Fibroblast of gingiva (primary cell): Measurements from ENCODE around the gene MAP4K3.

Source experiments
- DNase-seq: peaks from one replicate; pipeline ENCODE4 v3.0.0-alpha.2; 2011; ENCODE audit warnings: low read depth

MAP4K3 gene

DNA sequence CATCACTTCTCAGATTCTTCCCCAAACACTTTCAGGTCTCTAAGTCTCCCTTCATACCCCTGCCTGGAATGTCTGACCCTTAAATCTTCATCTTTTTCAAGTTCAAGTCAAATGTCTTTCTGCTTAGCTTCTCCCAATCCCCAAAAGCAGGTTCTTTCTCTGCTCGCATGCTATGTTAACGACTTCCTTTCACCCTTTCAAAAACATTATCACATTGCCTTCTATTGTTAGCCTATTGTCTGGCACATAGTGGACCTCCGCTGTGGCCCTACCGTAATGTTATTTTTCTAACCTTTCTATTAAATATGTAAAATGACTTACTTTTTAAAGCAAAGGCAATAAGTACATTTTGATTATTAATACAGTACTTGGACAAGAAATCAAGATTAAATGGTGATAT, 195.5 kb downstream of the MAP4K3 start:
- no peak for DNase-seq

DNA sequence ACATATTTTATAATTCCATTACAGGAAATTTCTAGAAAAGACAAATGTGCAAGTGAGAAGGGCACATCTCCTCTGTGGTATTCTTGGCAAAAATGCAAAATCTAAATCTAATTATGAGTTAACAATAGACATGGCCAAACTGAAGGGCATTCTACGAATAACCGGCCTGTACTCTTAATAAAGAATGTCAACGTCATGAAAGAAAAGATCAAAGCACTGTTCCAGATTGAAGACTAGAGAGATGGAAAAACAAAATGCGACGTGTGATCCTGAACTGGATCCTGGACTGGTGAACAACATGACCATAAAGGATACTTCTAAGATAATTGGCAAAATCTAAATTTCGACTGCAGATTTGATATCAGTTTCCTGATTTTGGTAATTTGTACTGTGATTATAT, 196.3 kb downstream of the MAP4K3 start:
- DNase-seq, result no peak

DNA sequence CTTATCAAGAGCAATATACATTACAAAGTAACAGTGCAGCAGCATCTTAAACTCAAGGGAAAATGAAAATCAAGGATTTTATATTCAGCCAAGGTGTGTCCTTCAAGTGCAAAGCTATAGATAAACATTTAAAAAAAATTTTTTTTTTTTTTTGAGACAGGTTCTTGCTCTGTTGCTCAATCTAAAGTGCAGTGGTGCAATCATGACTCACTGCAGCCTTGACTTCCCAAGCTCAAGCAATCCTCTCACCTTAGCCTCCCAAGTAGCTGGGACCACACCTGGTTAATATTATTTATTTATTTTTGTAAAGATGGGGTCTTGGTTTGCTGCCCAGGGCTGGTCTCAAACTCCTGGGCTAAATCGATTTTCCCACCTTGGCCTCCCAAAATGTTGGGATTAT, 202.3 kb downstream of the MAP4K3 start:
- DNase-seq, result no peak

DNA sequence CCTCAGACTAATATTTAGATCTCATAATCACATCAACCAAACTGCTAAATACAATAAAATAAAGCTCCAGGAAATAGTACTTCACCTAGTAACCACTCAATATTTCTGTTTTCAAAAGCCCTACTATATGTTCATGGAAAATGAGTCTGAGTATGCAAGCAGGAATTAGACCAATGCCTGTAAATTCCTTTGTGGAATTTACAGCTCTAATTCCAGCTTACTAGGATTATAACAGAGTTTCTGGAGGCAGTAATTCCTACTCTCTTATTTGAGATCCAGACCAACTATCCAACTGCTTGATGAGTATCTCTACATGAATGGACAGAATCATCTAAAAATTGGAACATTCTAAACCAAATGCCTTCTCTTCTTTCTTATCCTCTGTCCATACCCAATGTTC, 204.9 kb downstream of the MAP4K3 start:
- no peak for DNase-seq

DNA sequence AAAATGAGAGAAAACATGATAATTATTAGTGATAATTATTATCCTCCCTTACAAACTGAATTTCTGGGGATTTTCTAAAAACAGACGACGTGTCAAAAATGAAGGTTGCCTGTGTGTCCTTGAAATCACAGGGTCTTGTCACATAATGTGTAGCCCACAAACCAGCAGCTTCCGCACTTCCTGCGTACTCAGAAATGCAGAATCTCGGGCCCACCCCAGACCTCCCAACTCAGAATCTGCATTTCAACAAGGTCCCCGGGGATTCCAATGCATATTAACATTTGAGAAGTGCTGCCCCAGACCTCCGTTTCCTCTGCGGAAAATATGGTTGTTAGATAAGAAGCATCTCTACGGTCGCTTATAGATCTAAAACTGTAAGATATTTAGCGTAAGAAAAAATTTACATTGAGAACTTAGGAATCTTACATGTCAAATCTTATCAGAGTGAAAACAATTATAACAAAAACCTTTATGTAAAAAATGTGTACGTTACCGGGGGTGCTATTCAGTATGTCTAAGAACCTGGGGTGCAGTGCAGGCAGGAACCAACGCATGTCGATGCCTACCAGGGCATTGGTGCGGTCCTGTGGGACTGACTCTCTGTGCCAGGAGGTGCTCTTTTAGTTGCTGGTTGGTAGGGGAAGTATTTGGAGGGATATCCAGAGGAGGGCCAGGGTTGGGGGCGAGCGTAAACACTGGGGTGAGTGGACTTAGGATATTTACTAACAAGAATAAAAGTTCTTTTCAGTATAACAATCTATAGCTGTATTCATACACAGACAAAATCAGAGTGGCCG, 208.5 kb downstream of the MAP4K3 start:
- no peak for DNase-seq

DNA sequence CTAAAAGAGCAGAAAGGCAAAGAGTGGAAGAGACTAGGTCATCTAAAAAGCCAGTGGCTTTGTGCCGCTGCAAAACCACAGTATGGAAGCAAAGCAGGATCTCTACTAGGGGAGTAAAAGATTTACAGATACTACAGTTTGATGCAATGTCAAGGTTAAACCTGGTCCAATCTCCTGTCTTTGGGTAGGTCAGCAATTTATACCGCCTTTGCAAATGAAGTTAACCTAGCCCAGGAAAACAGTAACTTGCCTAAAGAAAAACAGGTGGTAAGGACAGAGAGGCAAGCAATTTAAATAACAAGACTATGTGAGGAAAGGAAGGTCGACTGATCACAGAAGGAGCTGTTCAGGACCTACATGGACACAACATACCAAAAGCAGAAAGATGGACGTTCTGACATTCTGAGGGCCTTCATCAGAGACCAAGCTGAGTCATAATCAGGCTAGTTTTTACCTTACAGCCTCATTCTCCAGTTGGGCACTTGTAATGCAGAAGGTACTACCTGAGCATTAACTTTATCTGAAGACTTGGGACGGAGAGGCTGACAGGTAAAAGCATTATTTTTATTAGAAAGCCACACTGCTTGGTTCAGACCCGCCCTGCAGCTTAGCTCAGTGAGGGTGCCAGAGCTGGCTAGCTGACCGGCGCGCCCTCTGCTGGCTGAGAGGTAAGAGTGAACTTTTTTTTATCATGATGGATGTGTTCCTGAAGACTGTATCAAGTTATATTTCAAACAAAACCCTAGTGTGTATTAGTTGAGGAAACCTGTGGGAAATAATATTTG, 209.3 kb downstream of the MAP4K3 start:
- peak; percentile 72 for DNase-seq

DNA sequence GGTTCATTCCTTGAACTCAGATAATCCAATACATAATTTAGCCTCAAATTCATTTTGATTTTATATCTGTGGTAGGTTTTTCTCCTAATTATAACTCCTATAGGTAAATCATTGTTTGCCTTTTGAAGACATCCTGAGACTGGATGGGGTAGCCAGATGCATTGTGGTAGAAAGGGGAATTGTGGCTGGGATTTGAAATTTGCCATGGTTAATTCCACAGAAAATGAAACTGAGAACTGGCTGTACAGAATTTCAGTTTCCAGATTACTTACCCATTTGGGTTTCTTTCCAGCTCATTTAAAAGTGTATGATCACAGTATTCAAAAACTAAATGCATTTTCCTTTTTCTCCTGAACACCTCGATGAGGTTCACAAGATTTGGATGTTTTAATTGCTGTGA, 211.5 kb downstream of the MAP4K3 start:
- no peak for DNase-seq

DNA sequence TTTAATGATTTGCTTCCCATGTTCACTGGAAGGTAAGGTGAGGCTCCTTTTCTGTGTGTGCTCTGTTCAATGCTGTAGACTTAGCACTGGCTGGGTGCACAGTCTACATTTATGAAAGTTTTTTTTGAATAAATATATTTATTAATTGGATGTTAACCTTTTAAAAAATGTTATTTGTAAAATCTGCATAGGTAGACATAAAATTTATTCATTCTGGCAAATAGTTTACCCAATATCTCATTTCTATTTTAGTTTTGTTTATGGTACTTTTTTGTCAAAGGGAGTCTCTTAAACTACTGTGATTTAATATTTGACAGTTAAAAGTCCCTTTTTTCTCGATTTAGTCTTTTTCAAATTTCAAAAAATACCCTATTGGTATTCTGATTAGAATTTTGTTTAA, 213.2 kb downstream of the MAP4K3 start:
- no peak for DNase-seq

DNA sequence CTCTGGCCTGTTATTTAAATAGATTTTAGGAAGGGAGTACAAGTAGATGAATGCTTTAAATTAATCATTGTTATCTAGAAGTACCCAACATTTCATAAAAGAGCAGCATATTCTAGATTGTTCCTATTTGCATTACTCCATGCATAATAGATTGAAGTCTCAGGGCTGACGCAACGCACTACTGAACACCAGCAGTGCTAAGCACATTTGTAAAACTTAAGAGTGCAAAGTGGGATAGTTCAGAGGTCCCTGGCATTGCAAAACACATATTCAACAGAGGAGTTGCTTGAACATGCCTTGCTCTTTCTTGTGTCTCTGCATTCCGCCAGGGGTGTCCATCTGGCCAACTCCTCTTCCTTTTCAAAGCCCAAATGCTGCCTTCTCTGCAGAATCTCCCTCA, 215.6 kb downstream of the MAP4K3 start:
- no peak for DNase-seq

DNA sequence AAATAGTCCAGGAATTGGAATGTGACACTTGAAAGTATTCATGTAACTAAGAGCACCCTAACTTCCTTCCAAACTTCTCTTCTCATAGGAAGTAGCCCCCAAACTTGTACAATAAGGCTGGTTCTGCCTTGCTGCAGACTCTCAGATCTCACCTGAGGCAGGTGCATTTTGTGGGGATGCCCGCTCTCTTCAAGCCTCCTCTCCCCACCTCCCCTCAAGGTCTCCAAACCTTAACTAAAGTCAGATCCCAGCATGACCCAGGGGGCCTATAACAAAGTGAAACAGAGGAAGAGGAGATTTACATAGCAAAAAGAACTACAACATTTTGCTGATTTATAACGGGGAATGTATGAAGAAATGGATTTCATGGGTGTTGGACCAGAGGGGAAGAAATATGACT, 216.9 kb downstream of the MAP4K3 start:
- DNase-seq, result no peak

DNA sequence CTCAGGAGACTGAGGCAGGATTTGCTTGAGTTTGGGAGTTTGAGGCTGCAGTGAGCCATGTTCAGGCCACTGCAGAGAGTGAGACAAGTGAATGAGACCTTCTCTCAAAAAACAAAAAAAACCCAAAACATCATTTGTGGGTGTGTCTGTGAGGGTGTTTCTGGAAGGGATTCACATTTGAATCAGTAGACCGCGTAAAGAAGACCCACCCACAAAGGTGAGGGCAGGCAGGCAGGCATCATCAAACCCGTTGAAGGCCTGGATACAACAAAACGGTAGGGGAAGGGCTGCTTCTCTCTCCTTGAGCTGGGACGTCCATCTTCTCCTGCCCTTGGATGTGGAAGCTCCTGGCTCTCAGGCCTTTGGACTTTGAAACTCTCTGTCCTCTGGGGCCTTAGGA, 218.7 kb downstream of the MAP4K3 start:
- no peak for DNase-seq

DNA sequence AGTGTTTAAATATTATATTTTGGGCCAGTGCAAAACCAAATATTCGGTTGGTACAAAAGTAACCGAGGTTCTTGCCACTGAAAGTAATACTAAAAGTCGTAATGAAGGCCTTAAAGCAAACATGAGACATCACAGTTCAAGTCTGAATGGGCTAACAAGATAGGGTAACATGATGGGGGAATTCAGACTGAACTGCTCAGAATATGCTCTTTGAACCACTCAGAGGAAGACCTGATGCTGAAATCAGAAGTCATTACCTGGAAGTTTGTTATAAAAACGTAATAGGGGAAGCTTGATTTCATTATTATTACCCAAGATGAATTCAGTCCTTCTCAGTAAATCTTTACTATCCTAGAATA, 219.9 kb downstream of the MAP4K3 start:
- DNase-seq, result no peak

DNA sequence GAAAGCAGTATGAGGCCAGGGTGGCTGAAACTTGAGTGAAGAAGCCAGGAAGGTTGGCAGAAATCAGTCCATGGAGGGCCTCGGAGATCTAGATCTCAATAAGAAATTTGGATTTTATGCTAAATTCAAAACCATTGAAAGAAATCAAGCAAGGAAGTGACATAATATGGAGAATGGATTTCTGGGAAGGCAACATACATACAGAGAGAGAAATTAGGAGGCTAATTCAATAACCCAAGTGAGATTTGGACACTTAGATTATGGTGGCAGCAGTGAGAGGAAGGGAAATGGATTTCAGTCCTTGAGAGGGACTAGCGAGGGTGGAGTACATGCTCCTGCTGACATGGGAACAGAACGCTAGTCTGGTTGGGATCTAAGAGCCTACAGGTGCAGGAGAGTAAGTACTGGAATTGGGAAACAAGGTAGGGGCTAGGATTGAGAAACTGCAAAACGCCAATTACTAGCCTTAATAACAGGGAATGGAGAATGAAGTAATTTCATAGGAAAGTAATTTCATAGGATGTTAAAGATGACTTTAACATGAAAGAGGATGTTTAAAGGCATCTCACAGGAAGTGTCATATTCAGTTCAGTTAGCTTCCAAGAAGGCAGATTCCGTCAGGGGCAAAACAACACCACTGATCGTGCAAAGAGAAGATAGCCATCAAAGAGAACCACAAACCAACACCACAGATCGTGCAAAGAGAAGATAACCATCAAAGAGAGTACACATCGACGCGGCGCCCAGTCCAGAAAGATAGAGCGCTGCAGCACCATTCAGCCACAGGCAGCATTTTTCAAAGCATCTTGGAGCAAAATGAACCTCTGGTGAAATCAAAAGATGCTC, 220.5 kb downstream of the MAP4K3 start:
- DNase-seq, result no peak

DNA sequence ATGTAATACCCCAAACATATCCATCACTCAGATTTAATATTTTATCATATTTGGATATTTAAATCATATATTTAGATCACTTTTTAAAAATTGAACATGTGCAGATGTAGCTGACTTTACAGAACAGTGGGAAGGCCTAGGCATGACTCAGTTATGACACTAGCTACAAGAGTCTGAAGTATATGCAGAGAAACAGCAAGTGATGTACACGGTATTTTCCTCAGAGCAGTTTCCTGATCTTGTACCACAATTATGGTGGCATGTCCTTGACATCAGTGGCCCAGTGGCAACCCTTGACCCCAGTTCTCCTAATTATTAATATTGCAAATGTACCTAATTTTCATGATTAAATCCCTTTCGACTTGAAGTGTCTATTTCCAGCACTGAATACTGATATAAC, 221.5 kb downstream of the MAP4K3 start:
- no peak for DNase-seq

DNA sequence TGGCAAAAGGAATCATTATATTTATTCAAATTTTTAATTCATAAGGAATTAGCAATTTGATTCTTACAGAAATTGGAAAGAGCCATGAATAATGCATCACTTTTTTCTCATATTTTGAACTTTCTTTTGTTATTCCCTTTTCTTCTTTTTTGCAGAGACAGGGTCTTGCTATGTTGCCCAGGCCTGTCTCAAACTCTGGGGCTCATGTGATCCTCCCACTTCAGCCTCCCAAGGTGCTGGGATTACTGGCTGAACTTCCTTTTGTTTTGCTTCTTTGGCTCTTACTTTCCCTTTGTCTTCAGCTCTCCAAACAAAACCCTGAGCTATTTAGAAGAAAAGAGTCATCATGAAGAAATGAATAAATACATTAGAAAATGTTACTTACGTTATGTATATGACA, 224.1 kb downstream of the MAP4K3 start:
- no peak for DNase-seq

DNA sequence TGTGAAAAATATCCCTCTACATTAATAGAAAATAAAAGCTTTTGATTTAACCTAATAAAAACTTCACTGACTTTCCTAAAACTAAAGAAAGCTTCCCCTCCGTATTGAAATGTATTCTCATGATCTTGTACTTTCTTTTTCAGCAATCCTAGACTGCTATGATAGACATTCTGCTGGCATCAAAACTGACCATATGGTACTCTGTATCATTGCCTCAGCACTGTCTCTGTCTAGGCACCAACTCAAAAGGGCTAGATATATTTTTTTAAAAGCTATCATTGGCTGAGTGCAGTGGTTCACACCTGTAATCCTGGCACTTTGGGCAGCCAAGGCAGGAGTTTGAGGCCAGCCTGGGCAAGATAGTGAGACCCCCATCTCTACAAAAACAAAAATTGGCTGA, 226.2 kb downstream of the MAP4K3 start:
- DNase-seq, result no peak

DNA sequence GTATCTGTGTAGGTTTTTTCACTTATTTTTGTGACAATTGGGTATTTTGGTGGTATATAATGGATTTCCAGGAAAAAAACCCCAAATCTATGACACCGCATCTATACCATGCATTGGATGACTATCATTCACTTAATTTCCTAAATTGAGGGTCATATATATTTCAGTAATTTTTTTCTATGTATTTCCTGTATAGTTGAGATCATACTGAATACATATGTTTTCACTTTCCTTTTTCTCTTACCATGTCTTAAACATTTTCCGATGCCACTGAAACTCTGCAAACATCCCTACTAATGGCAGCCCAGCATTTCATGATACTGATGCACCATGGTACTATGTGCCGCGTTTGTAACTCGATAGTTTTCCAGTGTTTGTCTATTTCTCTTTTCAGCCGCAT, 233.7 kb downstream of the MAP4K3 start:
- no peak for DNase-seq

DNA sequence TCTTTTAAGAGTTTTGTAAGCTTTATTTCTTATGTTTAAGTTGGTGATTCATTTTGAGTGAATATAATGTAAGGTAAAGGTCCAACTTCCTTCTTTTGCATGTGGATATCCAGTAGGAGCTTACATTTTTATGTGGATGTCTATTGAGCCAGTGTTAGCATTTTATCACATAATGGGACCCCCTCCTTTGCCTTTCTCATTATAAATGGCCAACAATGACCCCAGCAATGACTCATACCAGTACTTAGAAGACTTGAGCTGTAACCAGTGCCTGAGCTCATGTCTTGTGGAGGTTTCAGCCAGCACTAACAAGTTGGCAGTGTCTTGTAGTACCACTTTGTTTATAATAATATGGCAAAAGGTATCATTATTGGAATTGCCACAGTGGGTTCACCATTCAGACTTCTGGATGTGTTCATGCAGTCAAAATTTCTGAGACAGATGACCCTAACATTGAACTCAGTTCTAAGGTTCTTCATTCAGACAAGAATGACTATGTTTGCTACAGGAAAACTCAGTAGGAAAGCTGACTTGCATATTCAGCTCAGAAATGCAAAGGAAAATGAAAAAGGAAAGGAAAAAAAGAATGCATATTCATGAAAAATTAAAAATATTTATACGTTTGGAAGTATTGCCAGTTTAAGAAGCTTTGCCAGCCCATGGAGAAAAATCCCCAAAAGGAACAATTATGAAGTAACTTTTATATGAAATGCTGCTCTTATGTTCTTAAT, 234.3 kb downstream of the MAP4K3 start:
- DNase-seq, result no peak
